HG02840 (cell line): ENCODE data around the gene CCDC171.
A peak's percentile ranks its signal among the peaks of the same experiment; 100 is the strongest.
"Not testable (repeated sequence)": the region's sequence is repeated elsewhere in the genome, so short reads cannot be mapped to it uniquely, and the experiment has no call there.

Source experiments
- ATAC-seq: cut with Tn5 transposase; IDR thresholded peaks from one replicate; pipeline ENCODE4 v1.9.1; 2021; ENCODE audit warnings: mild to moderate bottlenecking, moderate library complexity, moderate number of reproducible peaks; ENCODE audit not compliant: unreplicated experiment, low FRiP score

CCDC171 gene

DNA sequence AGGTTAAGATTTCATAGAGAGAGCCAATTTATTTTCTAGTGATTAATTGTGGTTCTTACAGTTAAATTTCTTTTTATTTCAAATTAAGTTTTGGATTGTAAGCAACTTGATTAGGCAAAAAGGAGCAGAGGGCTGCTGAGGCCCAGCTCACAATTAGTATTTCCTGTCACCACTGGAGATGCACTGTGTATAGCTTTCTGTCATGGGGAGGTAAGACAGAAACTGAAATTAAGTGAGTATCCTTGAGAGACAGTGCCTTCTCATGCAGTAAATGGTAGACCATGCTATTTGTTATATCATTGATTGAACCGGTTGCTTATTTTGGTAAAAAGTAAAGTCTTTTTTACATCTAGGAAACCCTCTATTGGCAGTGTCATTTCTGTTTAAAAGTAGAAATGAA lies 190.7 kb downstream of the CCDC171 start:
- no peak for ATAC-seq

DNA sequence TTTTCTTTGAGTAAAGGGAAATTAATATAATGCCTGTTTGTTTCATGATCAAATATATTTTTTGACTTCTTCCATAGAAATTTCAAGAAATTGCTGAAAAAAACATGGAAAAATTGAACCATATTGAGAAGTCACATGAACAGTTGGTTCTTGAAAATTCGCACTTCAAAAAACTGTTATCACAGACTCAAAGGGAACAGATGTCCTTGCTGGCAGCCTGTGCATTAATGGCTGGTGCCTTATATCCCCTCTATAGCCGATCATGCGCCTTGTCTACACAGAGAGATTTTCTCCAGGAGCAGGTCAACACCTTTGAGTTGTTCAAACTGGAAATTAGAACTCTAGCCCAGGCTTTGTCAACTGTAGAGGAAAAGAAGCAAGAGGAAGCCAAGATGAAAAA lies 191.4 kb downstream of the CCDC171 start:
- ATAC-seq, result no peak

DNA sequence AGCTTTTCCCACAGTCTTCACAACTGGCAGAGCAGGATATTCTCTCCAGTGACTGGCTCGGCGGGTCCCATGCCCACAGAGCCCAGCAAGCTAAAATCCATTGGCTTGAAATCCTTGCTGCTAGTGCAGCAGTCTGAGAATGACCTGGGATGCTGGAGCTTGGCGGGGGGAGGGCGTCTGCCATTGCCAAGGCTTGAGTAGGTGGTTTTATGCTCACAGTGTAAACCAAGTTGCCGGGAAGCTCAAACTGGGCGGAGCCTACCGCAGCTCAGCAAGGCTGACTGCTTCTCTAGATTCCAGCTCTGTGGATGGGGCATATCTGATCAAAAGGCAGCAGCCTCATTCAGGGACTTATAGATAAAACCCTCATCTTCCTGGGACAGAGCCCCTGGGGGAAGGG lies 194.1 kb downstream of the CCDC171 start:
- ATAC-seq, result no peak

DNA sequence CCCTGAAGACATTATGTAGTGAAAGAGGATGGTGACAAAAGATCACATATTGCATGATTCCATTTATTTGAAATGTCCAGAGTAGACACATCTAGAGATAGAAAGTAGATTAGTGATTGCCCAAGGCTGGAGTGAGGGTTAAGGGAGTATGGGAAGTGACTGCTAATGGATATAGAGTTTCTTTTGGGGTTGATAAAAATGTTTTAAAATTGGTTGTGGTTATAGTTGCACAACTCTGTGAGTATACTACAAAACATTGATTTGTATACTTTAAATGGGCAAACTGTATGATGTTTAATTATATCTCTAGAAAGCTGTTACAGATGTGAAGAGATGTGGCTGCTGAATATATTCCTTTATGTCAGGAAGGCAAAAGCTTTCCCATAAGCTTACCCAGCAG lies 202.8 kb downstream of the CCDC171 start:
- ATAC-seq, result no peak

DNA sequence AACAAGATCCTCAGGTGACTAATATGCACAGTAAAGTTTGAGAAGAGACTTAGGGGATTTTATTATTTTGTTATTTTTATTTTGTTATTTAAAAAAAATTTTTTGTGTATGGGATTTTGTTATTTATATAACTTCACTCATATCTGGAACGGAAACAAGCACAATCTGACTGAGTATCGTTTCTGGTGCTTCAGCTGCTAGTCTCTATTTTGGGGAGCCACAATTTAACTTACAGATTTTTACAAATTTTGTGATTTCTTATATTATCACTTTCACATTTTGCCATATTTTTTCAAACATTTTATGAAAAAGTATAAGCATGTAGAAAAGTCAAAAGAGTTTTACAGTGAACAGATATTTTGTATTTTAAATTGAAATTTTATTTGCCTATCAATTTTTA lies 208.7 kb downstream of the CCDC171 start:
- no peak for ATAC-seq

DNA sequence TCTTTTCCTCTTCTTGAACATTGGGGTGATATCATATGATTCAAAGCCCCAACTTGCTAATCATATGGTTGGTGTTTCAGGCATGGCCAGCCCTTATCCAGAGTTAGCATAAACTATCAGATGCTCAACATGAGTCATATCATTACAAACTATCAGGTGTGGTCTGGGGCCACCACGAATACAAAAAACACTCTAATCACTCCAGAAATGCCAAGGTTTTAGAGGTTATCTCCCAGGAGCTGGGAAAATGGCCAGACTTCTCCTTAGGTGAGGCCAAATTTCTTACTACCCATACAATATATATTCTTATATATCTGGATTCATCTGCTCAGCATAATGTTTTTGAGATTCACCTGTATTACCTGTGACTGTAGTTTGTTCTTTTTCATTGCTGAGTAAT lies 210.5 kb downstream of the CCDC171 start:
- no peak for ATAC-seq

DNA sequence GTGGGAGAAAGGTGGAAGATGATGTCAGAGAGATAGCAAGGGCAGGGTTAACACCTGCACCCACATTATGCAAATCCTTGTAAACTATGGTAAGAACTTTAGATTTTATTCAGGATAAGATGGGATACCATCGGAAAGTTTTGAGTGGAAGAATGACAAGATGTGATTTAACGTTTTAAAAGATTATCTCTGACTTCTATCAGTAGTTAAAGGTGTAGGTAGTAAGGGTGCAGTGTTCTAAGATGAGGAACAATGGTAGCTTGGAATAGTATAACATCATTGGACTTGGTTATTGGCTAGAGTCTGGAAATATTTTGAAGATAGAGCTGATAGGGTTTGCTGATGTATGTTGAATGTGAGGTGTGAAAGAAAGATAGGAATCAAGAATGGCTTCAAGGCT lies 211.3 kb downstream of the CCDC171 start:
- no peak for ATAC-seq

DNA sequence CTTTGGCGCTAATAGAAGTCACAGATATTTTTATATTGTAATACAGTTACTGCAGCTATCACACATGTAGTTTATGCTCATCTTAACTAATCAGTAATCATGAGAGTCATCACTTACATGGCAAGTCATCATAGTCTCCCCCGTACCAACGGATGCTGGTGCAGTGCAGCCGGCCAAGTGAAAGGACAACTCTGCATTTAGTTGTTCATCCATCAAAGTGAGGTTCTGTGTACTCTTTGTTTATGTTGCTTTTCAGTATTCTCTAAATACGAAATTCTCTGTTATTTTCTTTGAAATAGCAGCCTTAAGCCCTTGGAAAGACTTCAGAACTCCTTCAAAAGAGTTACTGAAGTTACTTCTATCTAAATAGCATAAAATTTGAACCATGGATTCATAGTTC lies 216.7 kb downstream of the CCDC171 start:
- ATAC-seq, result no peak

DNA sequence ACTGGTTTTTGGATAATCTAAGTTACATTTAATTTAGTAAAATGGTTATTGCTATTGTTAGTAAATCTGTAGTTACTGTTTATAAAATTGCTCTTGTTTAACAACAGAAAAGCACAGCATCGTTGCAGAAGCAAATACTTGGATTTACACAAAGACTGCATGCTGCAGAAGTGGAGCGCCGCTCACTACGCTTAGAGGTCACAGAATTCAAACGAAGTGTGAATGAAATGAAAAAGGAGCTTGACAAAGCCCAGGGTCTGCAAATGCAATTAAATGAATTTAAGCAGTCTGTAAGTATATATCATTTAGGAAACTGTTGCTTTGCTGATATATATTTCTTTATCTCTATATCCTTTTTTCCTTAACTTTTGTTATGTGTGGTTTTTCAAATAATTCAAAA lies 226.0 kb downstream of the CCDC171 start:
- no peak for ATAC-seq

DNA sequence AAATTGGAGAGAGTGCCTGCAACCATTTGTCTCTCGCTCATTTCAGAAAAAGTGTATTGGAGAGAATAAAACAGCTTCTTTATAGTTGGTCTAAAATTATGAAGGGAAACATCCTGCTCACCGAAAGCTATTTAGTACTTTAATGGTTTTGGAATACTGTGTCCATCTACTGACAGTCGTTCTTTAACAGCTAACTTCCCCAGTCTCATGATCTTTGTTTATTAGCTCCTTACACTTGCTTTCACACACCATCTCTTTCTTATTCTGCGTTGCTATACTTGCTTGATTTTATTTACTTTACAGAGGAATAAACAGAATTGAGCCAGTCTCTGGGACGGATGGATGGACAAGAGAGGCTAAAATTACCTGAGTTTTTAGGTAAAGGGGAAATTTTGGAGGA lies 229.3 kb downstream of the CCDC171 start:
- no peak for ATAC-seq

DNA sequence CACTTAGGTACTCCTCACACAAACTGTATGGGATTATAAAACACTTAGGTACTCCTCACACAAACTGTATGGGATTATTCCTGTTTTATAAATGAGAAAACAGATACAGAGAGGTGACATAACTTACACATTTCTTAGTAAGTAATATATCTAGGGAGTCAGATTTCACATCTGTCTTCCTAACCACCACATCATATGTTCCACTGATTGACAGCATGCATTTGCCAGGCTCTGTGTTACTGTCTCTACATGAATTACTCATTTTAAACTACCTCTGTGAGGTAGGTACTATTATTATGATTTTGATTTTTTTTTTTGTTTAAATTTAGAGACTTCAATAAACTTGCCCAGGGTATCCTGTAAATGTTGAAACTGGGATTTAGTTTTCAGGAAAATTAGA lies 232.7 kb downstream of the CCDC171 start:
- ATAC-seq, result no peak

DNA sequence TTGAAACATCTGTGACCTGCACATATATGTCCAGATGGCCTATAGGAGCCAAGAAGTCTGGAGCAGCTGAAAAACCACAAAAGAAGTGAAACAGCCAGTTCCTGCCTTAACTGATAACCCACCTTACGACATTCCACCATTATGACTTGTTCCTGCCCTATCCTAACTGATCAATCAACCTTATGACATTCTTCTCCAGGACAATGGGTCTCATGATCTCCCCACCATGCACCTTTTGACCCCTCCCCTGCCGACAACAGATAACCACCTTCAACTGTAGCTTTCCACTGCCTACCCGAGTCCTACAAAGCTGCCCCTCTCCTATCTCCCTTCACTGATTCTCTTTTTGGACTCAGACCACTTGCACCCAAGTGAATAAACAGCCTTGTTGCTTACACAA lies 233.8 kb downstream of the CCDC171 start:
- ATAC-seq, result no peak

DNA sequence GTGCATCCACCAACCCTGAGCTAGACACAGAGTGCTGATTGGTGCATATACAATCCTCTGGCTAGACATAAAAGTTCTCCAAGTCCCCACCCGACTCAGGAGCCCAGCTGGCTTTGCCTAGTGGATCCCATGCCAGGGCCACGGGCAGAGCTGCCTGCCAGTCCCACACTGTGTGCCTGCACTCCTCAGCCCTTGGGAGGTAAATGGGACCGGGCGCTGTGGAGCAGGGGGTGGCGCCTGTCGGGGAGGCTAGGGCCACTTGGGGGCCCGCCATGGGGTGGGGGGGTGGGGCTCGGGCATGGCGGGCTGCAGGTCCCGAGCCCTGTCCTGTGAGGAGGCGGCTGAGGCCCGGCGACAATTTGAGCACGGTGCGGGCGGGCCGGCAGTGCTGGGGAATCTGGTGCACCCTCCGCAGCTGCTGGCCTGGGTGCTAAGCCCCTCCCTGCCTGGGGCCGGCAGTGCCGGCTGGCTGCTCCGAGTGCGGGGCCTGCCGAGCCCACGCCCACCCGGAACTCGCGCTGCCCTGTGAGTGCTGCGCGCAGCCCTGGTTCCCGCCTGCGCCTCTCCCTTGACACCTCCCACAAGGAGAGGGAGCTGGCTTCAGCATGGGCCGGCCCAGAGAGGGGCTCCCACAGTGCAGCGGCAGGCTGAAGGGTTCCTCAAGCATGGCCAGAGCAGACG lies 257.5 kb downstream of the CCDC171 start:
- not testable (repeated sequence) for ATAC-seq

DNA sequence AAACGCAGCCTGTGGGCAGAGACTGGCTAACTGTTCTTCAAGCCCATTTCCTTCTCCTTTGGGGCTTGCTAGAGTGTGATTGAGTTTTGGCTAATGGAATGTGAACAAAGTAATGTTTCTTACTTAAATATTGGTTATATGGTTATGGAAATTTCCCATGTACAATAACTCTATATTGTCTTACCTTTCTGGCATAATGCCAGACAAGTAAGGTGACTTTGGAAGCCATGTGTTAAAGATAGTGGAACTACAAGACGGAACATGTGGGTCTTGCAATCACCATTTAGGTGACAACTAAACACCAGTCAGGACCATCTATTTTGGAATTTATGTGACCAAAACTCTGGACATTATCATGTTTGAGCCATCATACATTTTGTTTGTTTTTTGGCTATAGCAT lies 260.2 kb downstream of the CCDC171 start:
- ATAC-seq, result no peak

DNA sequence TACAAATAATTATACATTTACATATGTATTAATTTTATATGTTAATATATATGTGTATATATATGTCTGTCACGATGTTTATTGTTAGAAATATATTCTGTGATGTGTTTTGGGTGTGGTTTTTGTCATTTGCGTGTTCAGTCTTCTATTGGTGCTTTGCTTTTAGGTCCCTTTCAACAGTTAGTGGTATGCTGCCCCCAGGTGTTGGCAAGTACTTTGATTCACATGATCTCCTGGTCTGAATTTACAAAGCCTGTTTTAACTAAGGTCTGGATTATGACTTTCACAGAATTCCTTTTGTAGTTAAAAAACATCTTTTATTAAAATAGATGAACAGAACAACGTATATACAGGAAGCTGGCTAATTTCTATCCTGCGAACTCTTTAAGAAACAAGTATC lies 271.5 kb downstream of the CCDC171 start:
- ATAC-seq, result no peak

DNA sequence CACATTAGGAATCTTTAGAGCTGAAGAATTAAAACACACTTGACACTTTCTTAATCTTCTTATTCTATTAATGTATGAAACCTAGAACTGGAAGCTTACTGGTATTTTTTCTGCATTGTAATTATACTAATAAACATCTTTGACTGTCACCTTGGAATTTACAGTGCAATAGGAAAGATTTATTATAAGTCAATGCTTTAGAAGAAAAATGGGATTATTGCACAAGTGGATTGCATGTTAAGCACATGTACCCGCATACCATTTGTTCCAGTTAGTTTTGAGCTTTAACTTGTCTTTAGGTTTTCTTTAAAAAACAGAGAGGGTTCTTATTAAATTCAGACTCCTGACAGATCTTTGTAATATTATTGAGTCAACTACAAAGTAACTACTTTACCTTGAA lies 278.5 kb downstream of the CCDC171 start:
- no peak for ATAC-seq

DNA sequence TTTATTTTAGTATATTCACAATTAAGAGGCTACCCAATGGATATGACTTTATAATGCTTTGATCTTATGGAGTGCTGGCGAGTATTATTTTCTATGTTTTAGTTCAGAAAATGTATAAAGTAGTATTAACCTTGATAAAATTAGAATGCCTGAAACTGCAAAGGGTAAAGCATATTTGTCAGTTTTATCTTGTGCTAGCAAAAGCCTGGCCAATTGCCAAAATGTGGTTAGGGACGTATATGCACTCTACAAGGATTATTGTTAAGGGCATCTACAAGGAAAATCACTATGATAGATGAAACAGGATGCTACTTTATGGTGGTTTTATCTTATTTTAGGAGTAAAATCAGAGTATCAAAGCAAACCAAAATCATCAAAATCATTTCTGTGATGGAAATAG lies 281.7 kb downstream of the CCDC171 start:
- no peak for ATAC-seq

DNA sequence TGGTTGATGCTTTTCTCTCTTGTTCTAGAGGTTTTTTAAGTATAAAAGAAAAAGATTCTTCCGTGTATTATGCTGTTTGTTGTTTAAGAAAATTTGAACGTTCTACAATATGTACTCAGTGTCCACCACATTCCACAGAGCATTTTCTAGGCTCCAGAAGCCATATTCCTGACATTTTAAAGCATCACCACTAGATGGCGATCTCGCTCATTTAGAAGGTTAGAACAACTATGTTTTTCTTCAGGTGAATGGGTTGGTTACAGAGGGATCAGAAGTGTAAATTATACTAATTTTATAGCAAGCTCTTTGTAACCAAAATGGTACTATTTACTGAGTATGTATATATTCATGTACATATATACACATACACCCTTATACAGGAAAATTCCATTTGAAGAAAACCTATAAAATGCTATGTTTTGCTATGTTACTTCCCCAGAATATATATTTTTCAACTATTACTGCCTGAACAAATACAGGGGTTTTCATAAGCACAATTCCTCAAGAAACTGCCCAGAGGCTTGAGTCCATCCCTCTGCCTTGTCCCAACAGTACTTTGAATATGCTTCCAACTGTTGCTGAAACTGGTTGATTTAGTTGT lies 284.3 kb downstream of the CCDC171 start:
- peak; percentile 80 for ATAC-seq

DNA sequence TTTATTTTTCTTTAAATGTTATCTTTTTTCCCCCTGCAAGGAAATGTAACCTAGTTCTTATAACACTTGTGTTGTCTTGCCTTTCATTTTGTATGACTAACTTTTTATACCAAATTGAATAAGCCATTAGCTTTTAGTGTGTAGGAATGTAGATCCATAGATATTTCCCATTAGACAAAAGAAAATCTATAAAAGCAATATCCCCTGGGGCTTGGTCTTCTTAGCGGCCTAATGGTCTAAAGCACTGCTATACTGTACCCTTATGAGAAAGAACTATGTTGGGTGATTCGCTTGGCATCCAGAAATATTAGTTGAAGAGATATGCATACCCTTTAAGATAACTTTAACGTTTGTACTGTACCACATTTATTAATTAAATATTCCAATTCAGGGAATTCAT lies 289.2 kb downstream of the CCDC171 start:
- no peak for ATAC-seq

DNA sequence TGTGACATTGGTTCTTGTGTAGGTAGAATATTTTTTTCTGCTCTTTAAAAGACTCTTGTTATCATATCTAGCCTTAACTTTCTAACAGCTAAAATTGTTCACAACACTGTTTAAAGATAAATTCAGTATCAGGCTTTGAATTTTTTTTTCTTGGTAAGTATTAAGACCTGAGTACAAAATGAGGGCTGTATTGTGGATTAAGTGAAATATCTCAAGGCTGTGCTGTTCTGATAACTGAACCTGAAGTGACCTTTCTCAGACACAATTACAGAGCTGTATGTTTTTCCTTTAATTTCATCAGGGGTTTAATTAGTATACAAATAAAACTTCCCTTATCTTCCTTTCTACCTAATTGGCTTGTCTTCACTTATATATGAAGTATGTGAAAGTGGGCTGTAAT lies 290.5 kb downstream of the CCDC171 start:
- no peak for ATAC-seq

DNA sequence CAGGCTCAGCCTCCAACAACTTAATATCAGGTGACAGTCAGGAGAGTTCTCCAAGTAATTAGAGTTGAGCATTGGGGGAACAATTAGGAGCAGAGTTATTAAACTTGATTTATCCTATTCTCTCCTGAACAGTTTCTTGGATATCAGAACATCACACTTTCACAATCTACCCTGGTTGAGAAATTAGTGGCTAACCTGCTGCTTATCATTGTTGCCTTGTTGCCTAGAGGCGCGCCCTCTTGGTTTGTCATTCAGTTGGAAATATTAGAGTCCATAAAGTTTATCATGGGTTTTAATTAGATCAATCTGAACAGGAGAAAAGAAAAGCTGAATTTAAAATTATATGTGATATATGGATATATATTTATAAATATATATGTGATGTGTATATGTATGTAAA lies 291.1 kb downstream of the CCDC171 start:
- no peak for ATAC-seq

DNA sequence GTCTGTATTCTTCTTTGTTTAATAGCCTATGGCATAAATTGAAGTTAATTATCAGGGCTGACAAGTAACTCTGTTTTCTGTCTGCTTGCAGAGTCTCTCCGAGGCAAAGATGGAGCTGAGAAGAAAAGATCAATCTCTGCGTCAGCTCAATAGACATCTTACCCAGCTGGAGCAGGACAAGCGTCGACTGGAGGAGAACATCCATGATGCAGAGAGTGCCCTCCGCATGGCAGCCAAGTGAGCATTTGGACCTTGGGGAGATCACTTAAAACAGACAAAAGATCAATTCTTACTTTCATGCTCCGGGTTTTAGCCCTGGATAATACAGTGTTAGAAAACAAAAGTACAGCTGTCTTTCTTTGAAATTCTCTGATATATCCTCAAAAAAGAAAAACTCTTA lies 293.8 kb downstream of the CCDC171 start:
- ATAC-seq, result no peak

DNA sequence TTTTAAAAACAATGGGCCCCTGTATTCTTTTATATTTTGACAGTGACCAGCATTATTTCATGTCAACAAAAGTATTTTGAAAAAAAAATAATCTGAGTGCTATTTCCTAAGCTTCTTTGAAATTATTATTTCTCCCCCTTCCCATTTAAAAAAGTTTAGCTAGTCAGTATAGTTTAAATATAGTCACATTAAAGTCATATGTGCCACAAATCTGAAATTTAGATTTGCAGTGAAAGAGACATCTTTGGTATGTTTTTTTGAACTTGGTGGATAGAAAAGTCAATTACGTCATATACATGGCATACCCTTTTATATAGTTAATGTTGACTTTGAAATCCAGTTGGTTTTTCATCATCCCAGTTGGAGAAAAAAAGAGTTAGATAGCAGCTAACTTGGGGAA lies 297.0 kb downstream of the CCDC171 start:
- no peak for ATAC-seq
